Fibroblast of skin of left biceps (primary cell): Measurements from ENCODE around the gene MTA1.

Source experiments
- DNase-seq, 2 experiments: peaks; one replicate each; pipeline ENCODE4 v3.0.0-alpha.2; 2013; ENCODE audit warnings: low read depth in 2 of 2

MTA1 gene

DNA sequence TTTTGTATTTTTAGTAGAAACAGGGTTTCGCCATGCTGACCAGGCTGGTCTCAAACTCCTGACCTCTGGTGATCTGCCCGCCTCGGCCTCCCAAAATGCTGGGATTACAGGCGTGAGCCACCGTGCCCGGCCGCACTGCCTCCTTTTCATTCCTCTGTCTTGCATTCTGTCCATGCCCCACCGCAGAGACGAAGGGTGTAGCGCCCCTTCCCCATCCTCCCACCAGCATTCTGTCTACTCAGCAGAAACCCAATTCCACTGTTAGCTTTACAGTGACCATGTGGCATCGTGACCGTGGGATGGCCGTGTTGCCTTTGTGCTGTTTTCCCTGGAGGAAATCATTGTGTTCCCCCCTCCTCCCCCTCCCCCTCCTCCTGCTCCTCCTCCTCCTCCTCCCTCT is 11.0 kb upstream of the MTA1 start:
- DNase-seq = no peak

DNA sequence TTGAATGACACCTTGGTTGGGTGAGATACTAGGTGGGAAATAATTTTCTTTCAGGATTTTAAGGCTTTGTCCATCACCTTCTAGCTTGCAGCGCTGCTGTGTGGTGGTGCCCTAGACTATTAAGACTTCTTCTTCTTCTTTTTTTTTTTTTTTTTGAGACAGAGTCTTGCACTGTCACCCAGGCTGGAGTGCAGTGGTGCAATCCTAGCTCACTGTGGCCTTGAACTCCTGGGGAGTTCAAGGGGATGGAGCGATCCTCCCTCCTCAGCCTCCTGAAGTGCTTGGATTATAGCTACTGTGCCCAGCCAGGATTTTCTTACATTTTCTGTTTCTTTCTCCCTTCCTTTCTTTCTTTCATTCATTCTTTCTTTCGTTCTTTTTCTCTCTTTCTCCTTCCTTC is 10.3 kb upstream of the MTA1 start:
- no peak for DNase-seq

DNA sequence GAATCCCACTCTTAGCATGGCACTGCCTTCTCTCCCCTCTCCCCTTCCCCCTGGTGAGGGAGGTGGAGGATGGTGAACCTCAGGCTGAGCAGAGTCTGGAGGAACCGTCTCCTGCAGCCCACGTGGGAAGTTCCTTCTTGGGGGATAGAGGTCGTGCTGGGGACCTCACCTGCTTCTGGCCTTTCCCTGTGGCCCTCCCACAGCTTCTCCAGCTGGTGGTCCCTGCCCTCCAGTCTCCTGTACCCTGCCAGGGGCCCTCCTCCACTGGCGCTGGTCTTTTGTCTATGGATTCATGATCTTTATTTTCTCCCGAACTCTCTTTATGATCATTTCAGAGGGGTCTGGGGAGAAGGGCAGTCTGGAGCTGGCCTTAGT is 9.0 kb upstream of the MTA1 start:
- no peak for DNase-seq

GRCh38 chr14:105411017-105411941 is 8.3 kb upstream of the MTA1 start:
- DNase-seq = no peak

DNA sequence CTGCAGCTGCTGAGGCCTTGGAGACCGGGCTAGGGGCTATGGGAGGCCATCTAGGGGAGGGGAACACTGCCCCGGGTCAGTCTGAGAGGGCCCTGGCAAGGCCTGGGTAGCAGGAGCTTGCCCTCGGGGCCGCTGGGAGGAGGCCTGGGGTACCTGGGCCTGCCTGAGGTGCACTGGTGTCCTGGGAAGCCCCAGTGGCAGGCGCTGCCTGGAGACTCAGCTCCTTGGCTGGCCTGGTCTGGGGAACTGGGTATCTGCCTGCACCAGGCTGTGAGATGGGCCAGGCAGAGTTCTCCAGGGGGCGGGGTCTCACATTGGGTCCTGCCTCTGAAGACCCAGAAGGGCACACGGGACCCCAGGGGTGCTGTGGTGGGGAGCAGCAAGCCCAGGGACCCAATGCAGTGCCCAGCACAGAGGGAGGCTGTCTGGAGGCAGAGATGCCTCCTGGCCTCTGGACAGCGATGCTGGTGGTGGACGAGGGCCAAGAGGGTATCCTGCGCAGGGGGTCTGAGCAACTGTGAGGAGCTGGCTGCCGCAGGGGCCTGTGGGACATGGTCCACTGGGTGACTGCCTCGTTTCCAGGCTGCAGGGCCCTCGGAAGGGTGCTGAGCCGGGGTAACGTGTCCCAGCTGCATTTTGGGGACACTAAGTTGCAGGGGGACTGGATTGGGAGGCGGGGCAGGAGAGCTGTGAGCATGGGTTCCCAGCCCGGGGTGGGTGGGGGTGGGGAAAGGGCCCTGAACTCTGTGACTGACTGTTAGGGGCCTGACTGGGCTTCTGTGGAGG is 7.4 kb upstream of the MTA1 start:
- DNase-seq = no peak

DNA sequence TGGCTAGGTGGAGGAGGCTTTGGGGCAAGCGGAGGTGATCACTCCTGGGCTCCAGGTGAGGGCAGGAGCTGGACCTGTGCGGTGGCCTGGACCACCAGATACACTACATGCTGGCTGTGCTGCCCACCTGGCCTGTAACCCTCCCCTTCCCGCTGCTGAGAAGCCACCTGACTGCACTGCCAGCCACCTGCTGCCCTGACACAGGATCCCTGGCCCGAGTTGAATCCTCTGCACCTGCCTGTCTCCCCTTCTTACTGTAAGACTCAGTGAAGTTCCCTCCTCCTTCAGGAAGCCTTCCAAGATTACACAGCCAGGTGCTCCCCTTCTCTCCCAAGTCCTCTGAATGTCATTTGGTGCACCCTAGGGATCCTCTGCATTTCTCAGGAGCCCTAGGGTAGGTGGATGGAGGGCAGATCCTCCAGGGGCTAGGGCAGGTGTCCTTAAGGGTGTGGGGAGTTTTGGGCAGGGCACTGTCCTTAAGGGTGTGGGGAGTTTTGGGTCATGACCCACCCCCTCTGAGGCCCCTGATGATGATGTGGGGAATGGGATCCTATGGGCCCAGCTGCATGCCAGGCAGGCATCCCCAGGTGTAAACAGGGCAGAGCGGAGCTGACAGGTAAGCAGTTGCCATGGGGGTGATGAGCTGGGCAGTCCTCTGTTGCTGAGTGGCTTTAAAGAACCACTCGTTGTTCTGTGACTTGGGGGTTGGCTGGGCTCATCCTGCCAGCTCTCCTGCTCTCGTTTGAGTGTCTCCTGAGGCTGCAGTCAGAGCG is 6.7 kb upstream of the MTA1 start:
- no peak for DNase-seq

DNA sequence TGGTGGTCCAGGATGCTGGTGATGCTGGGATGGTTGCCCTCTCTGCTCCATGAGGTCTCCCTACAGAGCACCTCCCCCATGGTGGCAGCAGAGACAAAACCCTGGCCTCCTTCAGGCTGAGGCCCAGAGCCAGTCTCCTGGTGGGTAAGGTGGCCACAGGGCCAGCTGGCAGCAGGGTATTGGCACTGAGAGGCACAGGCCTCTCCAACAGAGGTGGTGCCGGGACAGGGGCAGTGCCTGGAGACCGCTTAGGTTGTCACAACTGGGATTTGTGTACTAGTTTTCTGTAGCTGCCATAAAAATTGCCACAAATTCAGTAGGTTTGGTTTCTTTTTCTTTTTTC is 6.1 kb upstream of the MTA1 start:
- no peak for DNase-seq

- peak; percentile 29 to 36 for DNase-seq
Measured at GRCh38 chr14:105414456-105415371, 4.9 kb upstream of the MTA1 start.

GRCh38 chr14:105415481-105416428 is 3.9 kb upstream of the MTA1 start:
- DNase-seq = no peak

GRCh38 chr14:105416671-105417070 is 3.0 kb upstream of the MTA1 start:
- DNase-seq = no peak

DNA sequence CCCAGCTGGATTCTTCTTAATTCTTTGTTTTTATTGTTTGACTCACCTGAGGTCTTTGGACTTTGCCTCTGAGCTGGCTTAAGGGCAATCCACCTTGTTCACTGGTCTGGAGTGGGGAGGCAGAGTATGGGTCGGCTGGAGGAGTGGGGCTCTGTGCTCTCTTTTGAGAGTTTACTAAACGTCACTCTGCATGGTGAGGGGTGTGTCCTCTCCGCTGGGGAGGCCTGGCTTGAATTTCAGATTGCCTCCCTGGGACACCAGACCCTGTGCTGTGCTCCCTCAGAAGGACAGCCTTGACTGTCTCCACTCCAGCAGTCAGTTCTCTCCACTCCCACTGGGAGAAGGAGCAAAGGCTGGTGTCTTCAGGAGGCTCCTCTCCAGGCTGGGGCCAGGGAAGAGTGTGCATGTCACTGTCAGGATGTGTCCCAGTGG is 1.9 kb upstream of the MTA1 start:
- DNase-seq = no peak

GRCh38 chr14:105418269-105419194 is 1.1 kb upstream of the MTA1 start:
- no peak for DNase-seq

DNA sequence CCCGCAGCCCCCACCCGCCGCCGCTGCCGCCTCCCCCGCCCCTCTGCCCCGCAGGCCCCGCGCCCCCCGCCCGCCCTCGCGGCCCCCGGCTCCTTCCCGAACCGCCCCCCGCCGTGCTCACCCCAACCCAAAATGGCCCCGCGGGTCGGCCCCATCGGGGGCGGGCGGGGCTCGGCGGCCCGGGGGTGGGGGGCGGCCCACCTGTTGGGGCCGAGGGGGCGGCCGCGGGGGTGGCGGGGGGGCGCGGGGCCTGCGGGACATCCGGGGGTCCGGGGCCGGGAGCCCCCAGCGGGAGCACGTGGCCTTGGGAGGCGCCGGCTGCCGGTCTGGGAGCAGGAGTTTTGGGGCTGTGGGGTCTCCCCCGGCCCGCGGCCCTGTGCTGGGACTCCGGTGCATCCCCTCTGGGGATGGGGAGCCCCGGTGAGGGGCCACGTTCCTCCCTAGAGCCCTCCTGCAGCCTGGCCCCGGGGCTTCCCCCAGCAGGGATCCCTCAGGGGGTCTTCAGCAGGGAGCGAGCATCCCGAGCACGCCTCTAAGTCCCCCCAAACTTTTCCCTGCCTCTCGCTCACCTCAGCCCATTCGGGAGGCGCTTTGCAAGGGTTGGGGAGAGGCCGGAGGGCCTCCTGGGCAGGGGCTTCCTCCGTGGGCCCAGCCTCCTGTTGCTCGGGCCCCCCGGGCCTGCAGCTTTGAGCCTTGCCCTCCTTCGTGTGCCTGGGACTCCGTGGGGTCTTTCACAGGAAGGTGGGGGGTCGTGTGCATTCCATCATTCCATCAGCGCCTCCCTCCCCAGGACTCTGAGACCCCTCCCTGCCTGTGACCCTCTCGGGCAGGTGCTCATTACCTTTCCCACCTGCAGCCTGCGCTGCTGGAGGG is 710 bp downstream of the MTA1 start:
- DNase-seq = no peak

GRCh38 chr14:105420974-105421674 is 1.5 kb downstream of the MTA1 start:
- no peak for DNase-seq

DNA sequence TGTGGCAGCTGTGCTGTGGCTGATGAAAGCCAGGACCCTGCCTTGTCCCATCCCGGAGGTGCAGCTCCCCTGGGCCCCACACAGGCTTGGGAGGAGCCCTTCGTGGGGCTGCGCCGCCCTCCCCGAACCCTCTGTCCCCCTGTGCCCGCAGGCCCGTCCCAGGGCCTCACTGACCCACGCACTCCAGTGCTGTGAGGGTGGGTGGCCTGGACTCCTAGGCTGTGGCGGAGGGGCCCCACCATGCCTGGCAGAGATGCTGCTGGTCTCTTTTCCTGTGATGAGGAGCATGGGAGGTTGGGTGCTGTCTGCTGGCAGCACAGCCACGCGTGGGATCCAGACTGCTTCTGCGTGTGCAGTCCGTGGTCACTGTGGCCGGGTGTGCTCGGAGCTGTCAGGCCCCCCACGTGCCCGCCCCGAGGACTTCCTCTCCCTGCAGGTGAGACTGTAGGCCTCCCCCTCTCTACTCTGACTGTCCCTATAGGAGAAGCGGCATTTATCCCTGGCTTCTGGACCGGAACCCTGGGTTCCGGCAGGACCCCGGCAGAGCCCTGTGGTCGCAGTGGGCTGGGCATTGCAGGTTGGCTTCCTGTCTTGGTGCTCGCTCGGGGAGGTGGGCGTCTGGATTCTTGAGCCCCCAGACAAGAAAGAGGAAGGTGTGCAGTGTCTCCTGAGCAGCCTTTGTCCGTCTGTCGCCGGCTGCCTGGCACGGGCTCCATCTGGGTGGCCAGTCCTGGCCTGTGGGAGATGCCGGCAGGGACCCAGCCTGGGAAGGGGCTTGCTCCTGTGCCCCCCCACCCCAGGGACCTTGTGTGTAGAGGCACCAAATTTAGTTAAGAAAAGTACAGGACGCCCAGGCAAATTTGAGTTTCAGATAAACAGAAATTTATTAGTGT is 2.3 kb downstream of the MTA1 start:
- DNase-seq = no peak
